ENCODE measurements around the gene HP.
"Not testable (repeated sequence)": the region's sequence is repeated elsewhere in the genome, so short reads cannot be mapped to it uniquely, and the experiment has no call there.

The HP gene

GRCh38 chr16:72043539-72043938 lies 10.8 kb upstream of the HP start:
- no peak for DNase-seq

DNA sequence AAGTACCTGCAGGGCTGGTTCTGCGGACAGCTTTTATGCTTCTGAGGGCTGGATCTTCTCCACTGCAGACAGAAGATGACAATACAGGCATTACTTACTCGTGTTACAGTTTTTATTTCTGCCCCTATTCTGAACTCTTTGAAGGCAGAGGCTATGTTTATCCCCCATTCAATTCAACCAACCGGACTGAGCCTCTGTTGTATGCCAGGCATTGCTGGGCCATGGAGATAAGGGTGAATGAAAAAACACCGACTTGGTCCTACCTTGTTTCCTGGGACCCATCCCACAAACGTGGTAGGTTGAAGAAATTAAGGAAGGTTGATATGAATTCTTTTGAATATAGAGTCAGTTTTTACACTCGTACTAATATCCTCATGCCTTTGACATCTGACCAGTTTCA lies 10.0 kb upstream of the HP start:
- no peak for DNase-seq

DNA sequence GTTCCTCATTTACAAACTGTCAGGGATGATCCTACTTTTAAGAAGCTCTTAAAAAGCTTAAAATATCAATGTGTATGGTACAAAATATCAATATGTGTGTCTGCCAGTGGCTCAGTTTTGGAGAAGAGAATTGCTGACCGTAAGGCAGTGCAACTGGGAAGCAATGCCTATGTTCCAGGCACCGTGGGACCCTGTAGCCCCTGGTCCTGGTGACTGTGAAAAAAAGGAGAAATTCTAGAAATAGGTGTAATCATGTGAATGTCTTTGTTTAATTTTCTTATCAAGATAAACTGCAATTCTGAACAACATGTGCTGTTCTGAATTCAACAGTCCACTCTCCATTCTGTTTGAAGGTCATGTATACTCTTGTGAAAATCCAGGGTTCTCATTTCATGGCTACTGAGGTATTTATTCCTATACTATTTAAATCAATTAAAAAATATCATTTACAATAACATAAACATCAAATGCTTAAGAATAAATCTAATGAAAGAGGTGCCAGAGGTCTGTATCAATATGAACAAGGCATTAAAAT lies 9.4 kb upstream of the HP start:
- no peak for DNase-seq

DNA sequence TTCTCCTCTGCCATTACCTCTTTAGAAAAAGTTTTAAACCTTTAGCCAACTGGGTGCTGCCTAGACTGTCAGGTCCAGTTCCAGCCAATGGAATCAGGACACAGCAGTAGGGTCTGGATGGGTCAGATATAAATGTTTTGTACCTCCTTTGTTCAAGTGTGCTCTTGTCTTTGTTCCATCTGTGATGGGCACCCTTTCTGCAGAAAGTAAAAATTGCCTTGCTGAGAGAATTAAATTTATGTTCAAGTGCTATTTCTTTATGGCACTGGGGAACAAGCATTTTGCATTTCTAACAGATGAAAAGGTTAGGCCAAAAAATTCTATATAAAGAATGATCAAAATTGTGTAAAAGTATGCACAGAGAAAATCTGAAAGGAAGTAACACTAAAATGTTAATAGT lies 5.2 kb upstream of the HP start:
- no peak for DNase-seq

DNA sequence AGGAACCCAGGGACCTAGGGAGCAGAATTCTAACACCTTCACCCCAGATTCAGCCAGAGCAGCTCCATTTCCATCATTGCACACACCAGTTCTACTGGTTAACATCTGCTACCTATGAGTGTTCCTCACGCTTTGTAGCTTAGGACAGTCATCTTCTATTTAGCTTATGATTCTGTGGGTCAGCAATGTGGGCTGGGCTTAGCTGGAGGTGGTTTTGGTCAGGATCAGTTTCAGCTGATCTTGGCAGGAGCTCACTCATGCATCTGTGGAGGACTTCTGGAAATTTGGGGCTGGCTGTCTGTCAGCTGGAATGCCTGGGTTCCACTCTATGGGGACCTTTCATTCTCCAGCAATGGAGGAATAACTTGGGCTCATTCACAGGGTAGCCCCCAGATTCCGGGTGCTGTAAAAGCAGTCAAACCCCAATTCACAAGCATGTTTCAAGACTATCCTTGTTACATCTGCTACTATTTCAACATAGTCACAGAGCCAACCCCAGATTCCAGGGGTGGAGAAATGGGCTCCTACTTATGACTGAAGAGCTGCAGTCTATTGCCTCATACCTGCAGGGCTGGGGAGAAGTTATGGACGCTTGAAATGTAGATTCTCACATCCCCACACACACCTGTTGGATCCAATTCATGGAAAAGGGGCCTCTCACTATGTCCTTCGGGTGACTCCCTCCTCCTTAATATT lies 3.4 kb upstream of the HP start:
- DNase-seq = no peak

DNA sequence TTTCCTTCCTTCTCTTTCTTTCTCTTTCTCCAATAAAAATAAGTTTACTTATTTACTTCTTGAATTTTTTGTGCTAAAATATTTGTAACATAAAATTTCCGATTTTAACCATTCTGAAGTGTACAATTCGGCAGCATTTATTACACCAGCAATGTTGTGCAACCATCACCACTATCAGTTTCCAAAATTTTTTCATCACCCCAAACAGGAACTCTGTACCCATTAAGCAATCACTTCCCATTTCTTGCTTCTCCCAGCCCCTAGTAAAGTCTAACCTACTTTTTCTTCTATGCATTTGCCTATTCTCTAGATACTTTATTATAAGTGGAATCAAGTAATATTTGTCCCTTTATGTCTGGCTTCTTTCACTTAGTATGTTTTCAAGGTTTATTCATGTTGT lies 2.5 kb upstream of the HP start:
- no peak for DNase-seq

DNA sequence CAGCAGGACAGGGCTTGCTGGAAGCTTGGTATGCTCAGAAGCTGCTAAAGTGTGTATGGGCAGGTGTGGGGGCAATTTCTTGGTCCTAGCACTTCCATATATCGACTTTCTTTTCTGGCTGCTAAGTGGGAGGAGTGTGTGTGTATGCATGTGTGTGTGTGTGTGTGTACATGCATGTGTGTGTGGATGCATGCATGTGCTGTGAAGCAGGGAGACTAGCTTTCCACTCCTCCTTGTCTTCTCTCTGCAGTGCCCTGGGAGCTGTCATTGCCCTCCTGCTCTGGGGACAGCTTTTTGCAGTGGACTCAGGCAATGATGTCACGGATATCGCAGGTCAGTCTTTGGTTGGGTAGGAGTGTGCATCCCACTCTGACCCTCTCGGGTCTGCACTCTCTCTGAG lies 1.6 kb downstream of the HP start:
- DNase-seq = no peak

DNA sequence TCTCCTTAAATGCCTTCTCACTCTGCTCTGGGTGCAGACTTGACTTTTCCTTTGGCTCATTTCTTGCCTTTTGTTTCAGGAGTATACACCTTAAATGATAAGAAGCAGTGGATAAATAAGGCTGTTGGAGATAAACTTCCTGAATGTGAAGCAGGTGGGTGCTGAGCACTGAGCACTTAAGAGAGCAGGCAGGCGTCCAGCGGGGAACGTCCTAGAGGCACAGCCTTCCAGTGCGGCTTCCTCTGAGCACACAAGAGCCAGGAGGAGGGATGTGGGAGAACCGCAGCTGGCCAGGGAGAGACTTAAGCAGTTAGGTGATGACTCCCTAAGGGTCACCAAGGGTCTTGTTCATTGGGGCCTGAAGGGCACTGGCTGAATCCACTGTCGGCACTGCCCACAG lies 3.0 kb downstream of the HP start:
- DNase-seq = not testable (repeated sequence)

DNA sequence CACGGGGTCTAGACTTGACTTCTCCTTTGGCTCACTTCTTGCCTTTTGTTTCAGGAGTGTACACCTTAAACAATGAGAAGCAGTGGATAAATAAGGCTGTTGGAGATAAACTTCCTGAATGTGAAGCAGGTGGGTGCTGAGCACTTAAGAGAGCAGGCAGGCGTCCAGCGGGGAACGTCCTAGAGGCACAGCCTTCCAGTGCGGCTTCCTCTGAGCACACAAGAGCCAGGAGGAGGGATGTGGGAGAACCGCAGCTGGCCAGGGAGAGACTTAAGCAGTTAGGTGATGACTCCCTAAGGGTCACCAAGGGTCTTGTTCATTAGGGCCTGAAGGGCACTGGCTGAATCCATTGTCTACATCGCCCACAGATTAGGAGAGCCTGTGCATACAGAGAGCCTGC lies 4.8 kb downstream of the HP start:
- DNase-seq = not testable (repeated sequence)

DNA sequence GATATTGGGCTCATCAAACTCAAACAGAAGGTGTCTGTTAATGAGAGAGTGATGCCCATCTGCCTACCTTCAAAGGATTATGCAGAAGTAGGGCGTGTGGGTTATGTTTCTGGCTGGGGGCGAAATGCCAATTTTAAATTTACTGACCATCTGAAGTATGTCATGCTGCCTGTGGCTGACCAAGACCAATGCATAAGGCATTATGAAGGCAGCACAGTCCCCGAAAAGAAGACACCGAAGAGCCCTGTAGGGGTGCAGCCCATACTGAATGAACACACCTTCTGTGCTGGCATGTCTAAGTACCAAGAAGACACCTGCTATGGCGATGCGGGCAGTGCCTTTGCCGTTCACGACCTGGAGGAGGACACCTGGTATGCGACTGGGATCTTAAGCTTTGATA lies 6.1 kb downstream of the HP start:
- no peak for DNase-seq

- no peak for DNase-seq
These were observed 7.3 kb downstream of the HP start for GRCh38 chr16:72061564-72061963.

- DNase-seq = no peak
These were observed 10.1 kb downstream of the HP start for GRCh38 chr16:72064361-72064894.

GRCh38 chr16:72066747-72067146 lies 12.4 kb downstream of the HP start:
- DNase-seq = peak; percentile 28

DNA sequence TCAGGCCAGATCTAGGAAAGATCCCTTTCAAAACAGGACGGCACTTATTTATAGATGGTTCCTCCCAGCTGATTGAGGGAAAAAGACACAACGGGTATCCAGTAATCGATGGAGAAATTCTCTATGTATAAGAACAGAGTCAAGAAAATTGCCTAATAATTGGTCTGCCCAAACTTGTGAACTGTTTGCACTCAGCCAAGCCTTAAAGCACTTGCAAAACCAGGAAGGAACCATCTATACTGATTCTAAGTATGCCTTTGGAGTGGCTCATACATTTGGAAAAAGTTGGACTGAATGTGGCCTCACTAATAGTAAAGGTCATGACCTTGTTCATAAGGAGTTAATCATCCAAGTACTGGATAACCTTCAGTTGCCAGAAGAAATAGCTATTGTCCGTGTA lies 14.6 kb downstream of the HP start:
- DNase-seq = no peak

- DNase-seq = no peak
These were observed 18.4 kb downstream of the HP start for GRCh38 chr16:72072514-72073342.

DNA sequence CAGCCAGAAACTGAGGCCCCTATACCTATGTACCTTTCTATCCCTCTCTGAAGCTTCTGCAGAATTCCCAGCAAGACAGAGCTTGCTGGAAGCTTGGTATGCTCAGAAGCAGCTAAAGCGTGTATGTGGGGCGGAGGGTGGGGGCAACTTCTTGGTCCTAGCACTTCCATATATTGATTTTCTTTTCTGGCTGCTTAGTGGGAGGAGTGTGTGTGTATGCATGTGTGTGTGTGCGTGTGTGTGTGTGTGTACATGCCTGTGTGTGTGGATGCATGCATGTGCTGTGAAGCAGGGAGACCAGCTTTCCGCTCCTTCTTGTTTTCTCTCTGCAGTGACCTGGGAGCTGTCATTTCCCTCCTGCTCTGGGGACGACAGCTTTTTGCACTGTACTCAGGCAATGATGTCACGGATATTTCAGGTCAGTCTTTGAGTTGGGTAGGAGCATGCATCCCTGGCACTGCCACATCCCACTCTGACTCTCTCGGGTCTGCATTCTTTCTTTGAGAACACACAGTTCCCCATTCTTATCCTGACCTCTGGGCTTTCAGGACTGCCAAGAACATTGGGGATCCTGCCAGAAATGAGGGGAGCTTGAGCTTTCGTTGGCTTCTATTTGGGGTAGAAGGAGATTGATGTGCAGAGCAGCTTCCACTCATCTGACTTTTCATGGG lies 19.4 kb downstream of the HP start:
- DNase-seq = no peak

GRCh38 chr16:72075067-72075466 lies 20.8 kb downstream of the HP start:
- DNase-seq = not testable (repeated sequence)

GRCh38 chr16:72076991-72077706 lies 22.8 kb downstream of the HP start:
- DNase-seq = not testable (repeated sequence)

- DNase-seq = no peak
These were observed 29.6 kb downstream of the HP start for GRCh38 chr16:72083778-72084404.

DNA sequence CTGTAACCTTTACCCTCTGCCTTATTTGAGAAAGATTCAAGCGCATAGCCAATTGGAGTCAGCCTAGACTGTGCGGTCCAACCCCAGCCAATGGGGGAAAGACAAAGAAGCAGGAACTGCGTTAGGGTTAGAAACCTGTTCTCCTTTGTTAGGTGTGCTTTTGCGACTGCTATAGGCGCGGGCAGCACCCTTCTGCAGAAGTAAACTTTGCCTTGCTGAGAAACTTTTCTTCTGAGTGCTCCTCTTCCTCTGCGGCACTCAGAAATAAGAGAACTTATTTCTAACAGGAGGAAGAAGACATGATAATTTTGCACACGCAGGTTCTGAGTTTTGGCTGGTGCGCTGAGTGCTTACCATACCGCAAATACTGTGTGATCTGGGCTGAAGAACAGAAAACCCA lies 30.1 kb downstream of the HP start:
- DNase-seq = no peak

GRCh38 chr16:72085002-72085401 lies 30.7 kb downstream of the HP start:
- no peak for DNase-seq

GRCh38 chr16:72091217-72091616 lies 36.9 kb downstream of the HP start:
- DNase-seq = no peak

All from CD4-positive, alpha-beta T cell treated with Interleukin-21 for 1 hour (primary cell).